CD4-positive, alpha-beta memory T cell (primary cell): ENCODE results near the gene CASP3. TPM values are rescaled to one million over a fixed set of nuclear protein-coding genes. Genes with fewer than 3 reads are reported as not detected.
"Not testable (repeated sequence)": the region's sequence is repeated elsewhere in the genome, so short reads cannot be mapped to it uniquely, and the experiment has no call there.

Experiments used
- CTCF ChIA-PET: fragments of 350-600 bp; sonication (Branson Sonifier 250); formaldehyde crosslinking; loops from one replicate; lab custom pipeline; 2021; ENCODE audit warnings: inconsistent platforms; ENCODE audit not compliant: partially characterized antibody; lab: Charles Lee
- POLR2A ChIA-PET: fragments of 350-600 bp; sonication (Branson Sonifier 250); formaldehyde crosslinking; loops from one replicate; lab custom pipeline; 2021; ENCODE audit not compliant: partially characterized antibody; lab: Charles Lee
- DNase-seq, 5 donors: peaks; one replicate each; pipeline versions ENCODE4 v3.0.0 to v3.0.0-alpha.2; 2020 to 2022; ENCODE audit warnings: mixed read lengths in 1 of 5
- H3K27ac ChIP-seq: one replicate; pipeline ENCODE4 v1.7.0; 2013; ENCODE audit warnings: low read depth, low read length
- H3K27me3 ChIP-seq: 2 replicates; pipeline ENCODE4 v1.7.0; 2013; ENCODE audit warnings: mild to moderate bottlenecking, low read length, moderate library complexity; ENCODE audit not compliant: insufficient read depth
- H3K36me3 ChIP-seq: 2 replicates; pipeline ENCODE4 v1.7.0; 2013; ENCODE audit warnings: mild to moderate bottlenecking, low read length, moderate library complexity; ENCODE audit not compliant: insufficient read depth
- H3K4me1 ChIP-seq: 2 replicates; pipeline ENCODE4 v1.7.0; 2013; ENCODE audit warnings: mild to moderate bottlenecking, low read length, moderate library complexity; ENCODE audit not compliant: insufficient read depth
- H3K4me3 ChIP-seq, 2 donors: one replicate each; pipeline ENCODE4 v1.7.0; 2013; ENCODE audit warnings: low read length in 2 of 2, mild to moderate bottlenecking in 1 of 2
- H3K9me3 ChIP-seq, 2 donors: one replicate each; pipeline ENCODE4 v1.7.0; 2013; ENCODE audit warnings: low read length in 2 of 2, control low read depth in 1 of 2; ENCODE audit not compliant: control insufficient read depth in 1 of 2
- H3K27ac Mint-ChIP-seq, 7 donors: one replicate each; pipeline ENCODE4 v1.8.0; 2020 to 2021; ENCODE audit warnings: mixed read lengths in 7 of 7, mild to moderate bottlenecking in 6 of 7, inconsistent platforms in 3 of 7, moderate library complexity in 3 of 7
- H3K27me3 Mint-ChIP-seq, 2 donors: one replicate each; pipeline ENCODE4 v1.8.0; 2020 to 2021; ENCODE audit warnings: mixed read lengths in 2 of 2
- H3K36me3 Mint-ChIP-seq, 2 donors: one replicate each; pipeline ENCODE4 v1.8.0; 2020 to 2021; ENCODE audit warnings: mixed read lengths in 2 of 2, inconsistent platforms in 1 of 2, mild to moderate bottlenecking in 1 of 2
- H3K4me1 Mint-ChIP-seq, 4 donors: one replicate each; pipeline ENCODE4 v1.8.0; 2020 to 2021; ENCODE audit warnings: mixed read lengths in 4 of 4, mild to moderate bottlenecking in 1 of 4
- H3K4me3 Mint-ChIP-seq, 8 donors: one replicate each; pipeline ENCODE4 v1.8.0; 2020 to 2021; ENCODE audit warnings: mixed read lengths in 8 of 8, mild to moderate bottlenecking in 7 of 8, moderate library complexity in 6 of 8, inconsistent platforms in 3 of 8
- H3K9me3 Mint-ChIP-seq, 8 donors: one replicate each; pipeline ENCODE4 v1.8.0; 2020 to 2021; ENCODE audit warnings: mixed read lengths in 8 of 8, mild to moderate bottlenecking in 5 of 8, inconsistent platforms in 3 of 8, moderate library complexity in 1 of 8
- intact Hi-C: fragments of 100-400 bp; cut with micrococcal nuclease; formaldehyde crosslinking; loops from one replicate; pipeline ENCODE4 v1.15.1; 2023
- polyA plus RNA-seq, 2 donors: library from polyadenylated mRNA; unstranded; fragments of 300-500 nt; fragmentation: Illumina TruSeq; gene quantifications; one replicate each; pipeline ENCODE4 v1.2.3, GENCODE V29; 2021
- total RNA-seq, 2 experiments: library from RNA; stranded (reverse); gene quantifications; one replicate each; pipeline ENCODE4 v1.2.3, GENCODE V29; 2021

The CASP3 gene
- total and polyA plus RNA-seq, 4 experiments from 2014 or later = 4.1 to 24.9 (median 12.6) TPM

- Histone ChIP-seq H3K27me3 (no peaks in the 10 kb centered on the region), H3K36me3 (no peaks in the 10 kb centered on the region), H3K4me1 (peaks cover 12% of the 10 kb centered on the region), H3K4me3 (no peak overlapping the region), H3K9me3 (no peaks in the 10 kb centered on the region), H3K27ac (no peak overlapping the region)
- H3K27ac Mint-ChIP-seq = no peak overlapping the region
- peaks cover 8 to 11% of the 10 kb centered on the region in 2 donors for H3K36me3 Mint-ChIP-seq
- CTCF ChIA-PET = no interaction called here
- H3K27me3 Mint-ChIP-seq = no peaks in the 10 kb centered on the region
- no peak for DNase-seq
- POLR2A ChIA-PET = interaction anchor here (1.0 kb wide), 1 partner anchor 179 kb away, joined by 4 read pairs; the partner anchor contains the start of gene IRF2
- H3K4me1 Mint-ChIP-seq = peaks cover 17 to 20% (median 18%) of the 10 kb centered on the region in 4 donors
- H3K9me3 Mint-ChIP-seq = no peaks in the 10 kb centered on the region
- H3K4me3 Mint-ChIP-seq = no peak overlapping the region
- intact Hi-C loops = no loop called here
Observed at GRCh38 chr4:184653650-184654049, 4.4 kb upstream of the CASP3 start.

DNA sequence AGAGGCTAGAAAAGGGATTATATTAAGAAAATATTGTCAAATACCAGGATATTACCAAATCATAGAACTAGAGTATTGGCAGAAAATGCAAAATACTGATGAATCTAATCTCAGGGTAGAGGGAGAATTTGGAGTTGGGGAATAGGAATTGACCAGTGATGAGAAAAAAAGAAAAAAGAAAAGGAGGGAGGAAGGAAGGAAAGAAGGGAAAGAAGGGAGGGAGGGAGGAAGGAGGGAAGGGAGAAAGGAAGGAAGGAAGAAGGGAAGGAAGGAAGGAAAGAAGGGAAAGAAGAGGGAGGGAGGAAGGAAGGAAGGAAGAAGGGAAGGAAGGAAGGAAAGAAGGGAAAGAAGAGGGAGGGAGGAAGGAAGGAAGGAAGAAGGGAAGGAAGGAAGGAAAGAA, 3.4 kb upstream of the CASP3 start:
- H3K4me3 Mint-ChIP-seq, POLR2A ChIA-PET, CTCF ChIA-PET, H3K4me3 ChIP-seq, DNase-seq, H3K36me3 ChIP-seq, H3K27ac ChIP-seq, H3K9me3 Mint-ChIP-seq, intact Hi-C loops, H3K27ac Mint-ChIP-seq, H3K9me3 ChIP-seq, H3K27me3 Mint-ChIP-seq, H3K27me3 ChIP-seq: not testable (repeated sequence)
- Mint-ChIP-seq H3K36me3 (peaks cover 8 to 17% of the 10 kb centered on the region in 2 donors), H3K4me1 (peaks cover 23 to 25% (median 24%) of the 10 kb centered on the region in 4 donors)
- H3K4me1 ChIP-seq = peaks cover 17% of the 10 kb centered on the region

DNA sequence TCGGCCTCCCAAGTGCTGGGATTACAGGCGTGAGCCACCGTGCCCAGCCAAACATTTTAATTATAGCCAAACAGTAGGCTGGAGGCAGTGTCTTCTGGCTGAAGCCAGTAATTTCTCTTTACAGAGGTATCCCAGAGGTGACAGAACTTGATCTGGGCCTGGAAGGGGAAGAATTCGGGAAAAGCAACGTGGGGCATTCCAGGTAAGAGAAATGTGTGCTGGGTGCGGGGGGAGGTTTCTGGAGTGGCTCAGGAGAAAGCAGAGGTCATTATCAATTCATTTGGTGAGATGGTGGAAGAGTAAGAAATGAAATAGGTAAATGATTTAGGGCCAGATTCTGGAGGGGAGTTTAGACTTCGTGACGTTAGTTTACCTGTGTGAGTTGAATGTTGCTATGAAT, 2.7 kb upstream of the CASP3 start:
- no peak overlapping the region for H3K27ac ChIP-seq
- Mint-ChIP-seq H3K36me3 (peaks cover 6 to 17% of the 10 kb centered on the region in 2 donors), H3K4me1 (peaks cover 31 to 33% (median 32%) of the 10 kb centered on the region in 4 donors), H3K4me3 (peak overlapping the region in 1 of 8 donors; percentile 1), H3K27me3 (no peaks in the 10 kb centered on the region), H3K27ac (peak overlapping the region; percentile 19 to 77 (median 49)), H3K9me3 (no peaks in the 10 kb centered on the region)
- ChIA-PET POLR2A (no interaction called here), CTCF (no interaction called here)
- H3K4me1 ChIP-seq = peaks cover 24% of the 10 kb centered on the region
- no peaks in the 10 kb centered on the region for H3K36me3 ChIP-seq
- no peak for DNase-seq
- intact Hi-C loops = no loop called here
- H3K9me3 ChIP-seq = no peaks in the 10 kb centered on the region
- no peaks in the 10 kb centered on the region for H3K27me3 ChIP-seq
- H3K4me3 ChIP-seq = no peak overlapping the region

- Mint-ChIP-seq H3K9me3 (no peaks in the 10 kb centered on the region), H3K36me3 (peaks cover 8 to 28% of the 10 kb centered on the region in 2 donors), H3K27ac (peak overlapping the region; percentile 78 to 96 (median 89)), H3K27me3 (no peaks in the 10 kb centered on the region), H3K4me3 (peak overlapping the region; percentile 88 to 97 (median 92)), H3K4me1 (peaks cover 41 to 48% (median 46%) of the 10 kb centered on the region in 4 donors)
- Histone ChIP-seq H3K27me3 (no peaks in the 10 kb centered on the region), H3K36me3 (peaks cover 5% of the 10 kb centered on the region), H3K4me1 (peaks cover 41% of the 10 kb centered on the region), H3K27ac (peak overlapping the region; percentile 65), H3K4me3 (peak overlapping the region; percentile 81 to 85), H3K9me3 (no peaks in the 10 kb centered on the region)
- DNase-seq = peak in 3 of 5 donors; percentile 11 to 47 (median 21)
- CTCF ChIA-PET = interaction anchor here (0.7 to 3.8 kb wide), 7 partner anchors 14 to 386 kb away, joined by 3 to 16 read pairs (median 9); partner anchors contain the start of gene CENPU
- intact Hi-C loops = loop anchor here (1.0 to 5.0 kb wide), 16 partner anchors 84 to 1143 kb away; partner anchors contain the start of genes CCDC110, CENPU, ING2 and IRF2
- POLR2A ChIA-PET = interaction anchor here (0.9 to 4.0 kb wide), 18 partner anchors 10 to 1145 kb away, joined by 3 to 48 read pairs (median 10); partner anchors contain the start of genes ACSL1, ANKRD37, CENPU and ING2
Observed at GRCh38 chr4:184649971-184650855, 966 bp upstream of the CASP3 start.

GRCh38 chr4:184648313-184649025, 778 bp downstream of the CASP3 start:
- POLR2A ChIA-PET = interaction anchor here (0.8 to 4.0 kb wide), 18 partner anchors 11 to 1143 kb away, joined by 3 to 48 read pairs (median 10); partner anchors contain the start of genes ACSL1, ANKRD37, CENPU and ING2
- H3K27me3 ChIP-seq = no peaks in the 10 kb centered on the region
- peak overlapping the region; percentile 90 to 98 (median 96) for H3K4me3 Mint-ChIP-seq
- no peaks in the 10 kb centered on the region for H3K9me3 Mint-ChIP-seq
- H3K4me1 ChIP-seq = peaks cover 55% of the 10 kb centered on the region
- intact Hi-C loops = loop anchor here (1.0 to 5.0 kb wide), 16 partner anchors 86 to 1141 kb away; partner anchors contain the start of genes CCDC110, CENPU, ING2 and IRF2
- peaks cover 48 to 59% (median 54%) of the 10 kb centered on the region in 4 donors for H3K4me1 Mint-ChIP-seq
- no peaks in the 10 kb centered on the region for H3K27me3 Mint-ChIP-seq
- H3K4me3 ChIP-seq = peak overlapping the region; percentile 59 to 68
- peak overlapping the region; percentile 90 to 97 (median 95) for H3K27ac Mint-ChIP-seq
- CTCF ChIA-PET = interaction anchor here (0.6 to 3.8 kb wide), 7 partner anchors 12 to 384 kb away, joined by 3 to 16 read pairs (median 9); partner anchors contain the start of gene CENPU
- peaks cover 13 to 35% of the 10 kb centered on the region in 2 donors for H3K36me3 Mint-ChIP-seq
- H3K9me3 ChIP-seq = no peaks in the 10 kb centered on the region
- H3K36me3 ChIP-seq = peaks cover 5% of the 10 kb centered on the region
- H3K27ac ChIP-seq = peak overlapping the region; percentile 88
- peak; percentile 38 to 52 (median 46) for DNase-seq

DNA sequence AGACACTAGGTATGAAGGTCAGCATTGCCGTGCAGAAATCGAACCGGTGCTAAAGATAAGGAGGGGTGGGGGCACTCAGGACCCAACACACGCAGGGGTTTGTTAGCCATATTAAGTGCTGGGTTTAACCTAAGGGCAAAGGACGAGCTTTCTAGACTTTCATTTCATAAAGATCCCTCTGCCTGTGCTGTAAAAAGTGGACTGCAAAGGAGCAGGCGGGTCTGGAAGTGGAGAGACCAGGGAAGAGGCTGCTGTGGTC, 1.3 kb downstream of the CASP3 start:
- H3K9me3 Mint-ChIP-seq = no peaks in the 10 kb centered on the region
- no peaks in the 10 kb centered on the region for H3K27me3 ChIP-seq
- no peak for DNase-seq
- no peaks in the 10 kb centered on the region for H3K27me3 Mint-ChIP-seq
- H3K4me3 Mint-ChIP-seq = peak overlapping the region; percentile 90 to 98 (median 96)
- H3K27ac ChIP-seq = peak overlapping the region; percentile 88
- peaks cover 48 to 59% (median 53%) of the 10 kb centered on the region in 4 donors for H3K4me1 Mint-ChIP-seq
- intact Hi-C loops = loop anchor here (2.0 to 5.0 kb wide), 5 partner anchors 99 to 1141 kb away; partner anchors contain the start of gene ING2
- peaks cover 5% of the 10 kb centered on the region for H3K36me3 ChIP-seq
- H3K36me3 Mint-ChIP-seq = peaks cover 13 to 35% of the 10 kb centered on the region in 2 donors
- ChIA-PET POLR2A (interaction anchor here (0.8 to 4.0 kb wide), 16 partner anchors 10 to 1143 kb away, joined by 3 to 48 read pairs (median 11); partner anchors contain the start of genes ACSL1, CENPU, ING2 and IRF2), CTCF (interaction anchor here (1.3 to 3.8 kb wide), 4 partner anchors 12 to 98 kb away, joined by 3 to 16 read pairs (median 11); partner anchors contain the start of gene CENPU)
- H3K4me1 ChIP-seq = peaks cover 55% of the 10 kb centered on the region
- H3K4me3 ChIP-seq = peak overlapping the region; percentile 59 to 68
- H3K27ac Mint-ChIP-seq = peak overlapping the region; percentile 90 to 97 (median 95)
- no peaks in the 10 kb centered on the region for H3K9me3 ChIP-seq
